NCI-H1694 treated with DMSO at 0.1 percent for 48 hours (cell line): Measurements from ENCODE around the gene ARPC5L.

Experiments used
- DNase-seq: peaks from one replicate; lab custom pipeline; 2025; lab: John Stamatoyannopoulos, UW

Gene ARPC5L

GRCh38 chr9:124868511-124869465 is 6.9 kb downstream of the ARPC5L start:
- peak; percentile 43 for DNase-seq

- no peak for DNase-seq
Observed at GRCh38 chr9:124869466-124869985, 7.6 kb downstream of the ARPC5L start.

GRCh38 chr9:124869986-124870560 is 8.1 kb downstream of the ARPC5L start:
- no peak for DNase-seq

- DNase-seq: no peak
Observed at GRCh38 chr9:124870723-124871122, 8.8 kb downstream of the ARPC5L start.

GRCh38 chr9:124871156-124871561 is 9.2 kb downstream of the ARPC5L start:
- no peak for DNase-seq

GRCh38 chr9:124873664-124874063 is 11.7 kb downstream of the ARPC5L start:
- no peak for DNase-seq

- no peak for DNase-seq
Observed at GRCh38 chr9:124875501-124875900, 13.6 kb downstream of the ARPC5L start.

- DNase-seq: no peak
Observed at GRCh38 chr9:124877021-124877782, 15.3 kb downstream of the ARPC5L start.

GRCh38 chr9:124878021-124878420 is 16.1 kb downstream of the ARPC5L start:
- no peak for DNase-seq

GRCh38 chr9:124878518-124878917 is 16.6 kb downstream of the ARPC5L start:
- DNase-seq: no peak

GRCh38 chr9:124879226-124879625 is 17.3 kb downstream of the ARPC5L start:
- DNase-seq: no peak

GRCh38 chr9:124880501-124880900 is 18.6 kb downstream of the ARPC5L start:
- no peak for DNase-seq

GRCh38 chr9:124881138-124881743 is 19.3 kb downstream of the ARPC5L start:
- no peak for DNase-seq

GRCh38 chr9:124882231-124882630 is 20.3 kb downstream of the ARPC5L start:
- DNase-seq: no peak

- DNase-seq: no peak
Observed at GRCh38 chr9:124884376-124884775, 22.4 kb downstream of the ARPC5L start.

- no peak for DNase-seq
Observed at GRCh38 chr9:124885551-124885950, 23.6 kb downstream of the ARPC5L start.

- no peak for DNase-seq
Observed at GRCh38 chr9:124886461-124886860, 24.5 kb downstream of the ARPC5L start.

- no peak for DNase-seq
Observed at GRCh38 chr9:124886866-124887492, 25.0 kb downstream of the ARPC5L start.

- DNase-seq: no peak
Observed at GRCh38 chr9:124887832-124888231, 25.9 kb downstream of the ARPC5L start.

GRCh38 chr9:124889006-124889405 is 27.1 kb downstream of the ARPC5L start:
- no peak for DNase-seq

- DNase-seq: no peak
Observed at GRCh38 chr9:124890179-124890578, 28.2 kb downstream of the ARPC5L start.
